ENCODE results near the gene TMEM47.

DNA sequence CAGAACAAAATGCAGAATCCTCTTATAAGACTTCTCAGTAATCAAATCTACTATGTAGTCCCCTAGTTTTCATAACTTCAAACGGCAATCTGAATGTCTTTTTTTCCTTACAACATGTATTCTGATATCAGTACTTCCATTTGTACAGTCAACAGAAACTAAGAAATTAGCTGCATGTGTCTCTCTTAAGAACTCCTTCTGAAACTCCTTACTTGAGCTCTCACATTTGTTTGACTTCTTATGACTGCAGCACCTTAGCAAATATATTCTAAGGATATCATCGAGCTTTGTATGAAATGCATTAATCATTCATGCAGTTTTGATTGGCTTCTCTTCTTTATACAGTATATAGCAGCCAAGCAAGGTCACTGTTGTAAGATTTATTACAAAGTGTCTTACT is 77.0 kb downstream of the TMEM47 start:
- TF ChIP-seq EZH2phosphoT487 (IDR thresholded peaks at IDR 0.05; ENCODE audit: low read length): no peak
- no peak for TF ChIP-seq EZH2 (optimal IDR thresholded peaks at IDR 0.05; ENCODE audit: low read depth, low read length)

Measured in MM.1S (cell line).